HCT116 (cell line): ENCODE results near the gene CASP10. TPM values are rescaled to one million over a fixed set of nuclear protein-coding genes. Genes with fewer than 3 reads are reported as not detected.

Experiments used
- ATAC-seq: fragments of 200-7000 bp; cut with Tn5 transposase; 2 replicates; pipeline ENCODE4 v1.9.1; 2020; ENCODE audit warnings: mild to moderate bottlenecking, moderate library complexity
- BruUV-seq: library from RNA; stranded (reverse); fragments of 400-500 nt; replicated peaks from 2 replicates; lab custom pipeline; 2021; lab: Mats Ljungman, UMichigan
- CTCF ChIA-PET: fragments of 300-600 bp; sonication (Branson Sonifier 250); formaldehyde crosslinking; loops from one replicate; lab custom pipeline; 2021; ENCODE audit warnings: antibody characterized with exemption; lab: Charles Lee
- POLR2A ChIA-PET: fragments of 300-600, 350-600 bp; sonication (Branson Sonifier 250); formaldehyde crosslinking; loops from one replicate; lab custom pipeline; 2021; ENCODE audit warnings: antibody characterized with exemption; lab: Charles Lee
- RAD21 ChIA-PET, 2 experiments: fragments of 300-600 bp; sonication (Branson Sonifier 250); formaldehyde crosslinking; loops; one replicate each; lab custom pipeline; 2023; ENCODE audit warnings: low total read pairs in 2 of 2; ENCODE audit not compliant: uncharacterized antibody in 2 of 2, unreplicated experiment in 2 of 2, low non-redundant PET in 1 of 2; lab: Charles Lee
- DNase-seq: peaks from one replicate; pipeline ENCODE4 v3.0.0-alpha.2; 2010; ENCODE audit warnings: low read depth, low spot score
- H2AFZ ChIP-seq: fragments of 200-600 bp; shearing (Covaris generic), sonication (generic); 2 replicates; pipeline ENCODE4 v1.6.1; 2017; ENCODE audit warnings: low read depth, mixed run types, mixed read lengths, antibody characterized with exemption, low read length; ENCODE audit not compliant: poor library complexity, severe bottlenecking
- H3K27ac ChIP-seq: 2 replicates; pipeline ENCODE4 v1.5.1; 2012; ENCODE audit warnings: low read depth, low read length
- H3K27me3 ChIP-seq: fragments of 200-600 bp; sonication (generic); 2 replicates; pipeline ENCODE4 v1.6.1; 2016; ENCODE audit warnings: mixed run types, low read length, mixed read lengths; ENCODE audit not compliant: insufficient read depth
- H3K36me3 ChIP-seq, 2 experiments: fragments of 200-500 bp in 1 of 2; fragments of 200-600 bp in 1 of 2; sonication (Bioruptor generic) in 1 of 2; sonication (generic) in 1 of 2; 2 replicates each; pipeline versions ENCODE4 v1.5.1 to v1.6.1; 2014 to 2016; ENCODE audit warnings: low read length in 2 of 2, inconsistent platforms in 1 of 2, mixed read lengths in 1 of 2, mixed run types in 1 of 2; ENCODE audit not compliant: insufficient read depth in 2 of 2, control insufficient read depth in 1 of 2
- H3K4me1 ChIP-seq, 2 experiments: fragments of 200-600 bp in 1 of 2; sonication (generic) in 1 of 2; 2 replicates each; pipeline versions ENCODE4 v1.5.1 to v1.6.1; 2012 to 2017; ENCODE audit warnings: low read length in 2 of 2, inconsistent platforms in 1 of 2, mild to moderate bottlenecking in 1 of 2, mixed read lengths in 1 of 2, mixed run types in 1 of 2, moderate library complexity in 1 of 2; ENCODE audit not compliant: insufficient read depth in 2 of 2, control insufficient read depth in 1 of 2
- H3K4me2 ChIP-seq: fragments of 200-600 bp; sonication (generic); 2 replicates; pipeline ENCODE4 v1.6.1; 2017; ENCODE audit warnings: mixed run types, low read length, mixed read lengths
- H3K4me3 ChIP-seq, 2 experiments: fragments of 200-600 bp in 1 of 2; sonication (generic) in 1 of 2; replicated peaks in 1 of 2; 2 replicates each; pipeline ENCODE4 v1.5.1; 2011 to 2016; ENCODE audit warnings: low read length in 2 of 2, control low read depth in 1 of 2, low read depth in 1 of 2, mild to moderate bottlenecking in 1 of 2, mixed read lengths in 1 of 2, mixed run types in 1 of 2
- H3K79me2 ChIP-seq: fragments of 200-600 bp; sonication (generic); 2 replicates; pipeline ENCODE4 v1.6.1; 2017; ENCODE audit warnings: mild to moderate bottlenecking, mixed run types, low read length, moderate library complexity, mixed read lengths; ENCODE audit not compliant: insufficient read depth
- H3K9ac ChIP-seq: fragments of 200-600 bp; sonication (generic); 2 replicates; pipeline ENCODE4 v1.6.1; 2016; ENCODE audit warnings: low read length, mixed read lengths
- H3K9me2 ChIP-seq: fragments of 200-600 bp; sonication (generic), shearing (Covaris generic); 2 replicates; pipeline ENCODE4 v1.6.1; 2017; ENCODE audit warnings: mixed run types, mild to moderate bottlenecking, moderate library complexity; ENCODE audit not compliant: insufficient read depth
- H3K9me3 ChIP-seq, 2 experiments: fragments of 200-500 bp in 1 of 2; fragments of 200-600 bp in 1 of 2; sonication (Bioruptor generic) in 1 of 2; sonication (generic) in 1 of 2; 2 replicates each; pipeline ENCODE4 v1.6.1; 2014 to 2017; ENCODE audit warnings: low read length in 2 of 2, mixed read lengths in 2 of 2, inconsistent platforms in 1 of 2, low read depth in 1 of 2, mild to moderate bottlenecking in 1 of 2, mixed run types in 1 of 2, moderate library complexity in 1 of 2; ENCODE audit not compliant: control insufficient read depth in 1 of 2, insufficient read depth in 1 of 2
- H4K20me1 ChIP-seq: fragments of 200-600 bp; sonication (generic), shearing (Covaris generic); 2 replicates; pipeline ENCODE4 v1.6.1; 2017; ENCODE audit warnings: mixed run types, mild to moderate bottlenecking, moderate library complexity; ENCODE audit not compliant: insufficient read depth
- CBX3 ChIP-seq: IDR thresholded peaks from 2 replicates; pipeline ENCODE4 v1.6.1; 2012; ENCODE audit warnings: low read depth
- CEBPB ChIP-seq: IDR thresholded peaks from 2 replicates; pipeline ENCODE4 v1.6.1; 2012; ENCODE audit warnings: low read depth
- EGR1 ChIP-seq: IDR thresholded peaks from 2 replicates; pipeline ENCODE4 v1.6.1; 2012; ENCODE audit warnings: low read depth
- EZH2phosphoT487 ChIP-seq: fragments of 200-600 bp; IDR thresholded peaks from 2 replicates; pipeline ENCODE4 v1.6.1; 2018; ENCODE audit warnings: antibody characterized with exemption, borderline replicate concordance
- JUND ChIP-seq: IDR thresholded peaks from 2 replicates; pipeline ENCODE4 v1.6.1; 2012
- POLR2A ChIP-seq: IDR thresholded peaks from 2 replicates; pipeline ENCODE4 v1.7.0; 2011; ENCODE audit warnings: borderline replicate concordance; ENCODE audit not compliant: insufficient read depth, insufficient read length; ENCODE audit errors: extremely low read depth
- RAD21 ChIP-seq: IDR thresholded peaks from 2 replicates; pipeline ENCODE4 v1.6.1; 2012; ENCODE audit warnings: low read depth, mild to moderate bottlenecking
- SIN3A ChIP-seq: IDR thresholded peaks from 2 replicates; pipeline ENCODE4 v1.6.1; 2012; ENCODE audit warnings: low read depth
- SP1 ChIP-seq: IDR thresholded peaks from 2 replicates; pipeline ENCODE4 v1.6.1; 2012; ENCODE audit warnings: low read depth
- SRF ChIP-seq: IDR thresholded peaks from 2 replicates; pipeline ENCODE4 v1.6.1; 2012; ENCODE audit warnings: low read depth
- TCF7L2 ChIP-seq: IDR thresholded peaks from 2 replicates; pipeline ENCODE4 v1.7.0; 2011; ENCODE audit warnings: borderline replicate concordance, inconsistent platforms; ENCODE audit not compliant: insufficient read depth, insufficient read length; ENCODE audit errors: extremely low read depth
- ZFX ChIP-seq: fragments of 450-650 bp; IDR thresholded peaks from 2 replicates; pipeline ENCODE4 v1.6.1; 2017
- ZNF274 ChIP-seq: fragments of 200-500 bp; sonication (Bioruptor generic); IDR thresholded peaks from 2 replicates; pipeline ENCODE4 v1.6.1; 2014; ENCODE audit warnings: mild to moderate bottlenecking, low read depth, low read length, inconsistent platforms
- intact Hi-C: fragments of 100-400 bp; cut with micrococcal nuclease; formaldehyde crosslinking; loops from 2 replicates; pipeline ENCODE4 v1.10.0; 2022
- total RNA-seq: library from RNA; stranded (reverse); gene quantifications from one replicate; pipeline ENCODE4 v1.2.1, GENCODE V29; 2021; ENCODE audit not compliant: unreplicated experiment
- TF ChIP-seq, protein P1 (sequence below), 3 experiments: fragments of 200-600 bp in 1 of 3; sonication (generic) in 1 of 3; IDR thresholded peaks in 2 of 3; conservative IDR thresholded peaks in 1 of 3; 2 replicates each; pipeline ENCODE4 v1.5.1; 2012 to 2017; ENCODE audit warnings: low read depth in 2 of 3, low read length in 2 of 3, antibody characterized with exemption in 1 of 3, borderline replicate concordance in 1 of 3, control low read depth in 1 of 3, mild to moderate bottlenecking in 1 of 3, mixed read lengths in 1 of 3, mixed run types in 1 of 3, moderate library complexity in 1 of 3; ENCODE audit not compliant: insufficient read depth in 1 of 3
- TF ChIP-seq, protein P2 (sequence below): IDR thresholded peaks from 2 replicates; pipeline ENCODE4 v1.6.1; 2012; ENCODE audit warnings: low read depth
- TF ChIP-seq, protein P3 (sequence below): IDR thresholded peaks from 2 replicates; pipeline ENCODE4 v1.6.1; 2012
- TF ChIP-seq, protein P4 (sequence below): IDR thresholded peaks from 2 replicates; pipeline ENCODE4 v1.6.1; 2012

The CASP10 gene
- total RNA-seq, 1 experiment from 2014 or later, result 2.6 TPM

DNA sequence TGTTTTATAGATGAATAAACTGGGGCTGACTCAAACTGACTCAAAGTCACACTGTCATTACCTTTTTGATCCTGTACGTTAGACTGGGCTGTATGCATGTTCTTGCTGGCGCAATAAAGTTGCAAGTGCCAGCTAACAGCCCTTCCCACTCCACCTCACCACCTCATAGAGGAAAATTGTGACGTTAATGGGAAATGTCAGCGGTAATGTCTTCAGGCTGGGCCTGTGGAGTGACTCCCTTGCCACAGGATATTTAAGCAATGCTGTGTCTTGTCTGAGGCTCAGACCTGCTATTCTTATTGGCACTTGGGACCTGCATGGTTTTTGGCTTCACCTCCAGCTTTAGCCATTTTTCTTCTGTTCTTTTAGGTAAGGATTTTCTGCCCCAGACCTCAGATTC, 25.2 kb upstream of the CASP10 start:
- H3K4me3 ChIP-seq, result no peak overlapping the region
- TF ChIP-seq ZFX, result no peak
- TF ChIP-seq RAD21, result no peak
- TF ChIP-seq SP1, result no peak
- TF ChIP-seq ZNF274, result no peak
- TF ChIP-seq CEBPB, result no peak
- no peak for TF ChIP-seq CBX3
- TF ChIP-seq EGR1, result no peak
- no peak for TF ChIP-seq SIN3A
- TF ChIP-seq, protein P1, sequence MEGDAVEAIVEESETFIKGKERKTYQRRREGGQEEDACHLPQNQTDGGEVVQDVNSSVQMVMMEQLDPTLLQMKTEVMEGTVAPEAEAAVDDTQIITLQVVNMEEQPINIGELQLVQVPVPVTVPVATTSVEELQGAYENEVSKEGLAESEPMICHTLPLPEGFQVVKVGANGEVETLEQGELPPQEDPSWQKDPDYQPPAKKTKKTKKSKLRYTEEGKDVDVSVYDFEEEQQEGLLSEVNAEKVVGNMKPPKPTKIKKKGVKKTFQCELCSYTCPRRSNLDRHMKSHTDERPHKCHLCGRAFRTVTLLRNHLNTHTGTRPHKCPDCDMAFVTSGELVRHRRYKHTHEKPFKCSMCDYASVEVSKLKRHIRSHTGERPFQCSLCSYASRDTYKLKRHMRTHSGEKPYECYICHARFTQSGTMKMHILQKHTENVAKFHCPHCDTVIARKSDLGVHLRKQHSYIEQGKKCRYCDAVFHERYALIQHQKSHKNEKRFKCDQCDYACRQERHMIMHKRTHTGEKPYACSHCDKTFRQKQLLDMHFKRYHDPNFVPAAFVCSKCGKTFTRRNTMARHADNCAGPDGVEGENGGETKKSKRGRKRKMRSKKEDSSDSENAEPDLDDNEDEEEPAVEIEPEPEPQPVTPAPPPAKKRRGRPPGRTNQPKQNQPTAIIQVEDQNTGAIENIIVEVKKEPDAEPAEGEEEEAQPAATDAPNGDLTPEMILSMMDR (IDR thresholded peaks at IDR 0.05 in 2 of 3, conservative IDR thresholded peaks at IDR 0.05 in 1 of 3; ENCODE audit: borderline replicate concordance in 1 of 3, insufficient read depth in 1 of 3, low read depth in 2 of 3, low read length in 2 of 3), result no peak
- TF ChIP-seq, protein P2, sequence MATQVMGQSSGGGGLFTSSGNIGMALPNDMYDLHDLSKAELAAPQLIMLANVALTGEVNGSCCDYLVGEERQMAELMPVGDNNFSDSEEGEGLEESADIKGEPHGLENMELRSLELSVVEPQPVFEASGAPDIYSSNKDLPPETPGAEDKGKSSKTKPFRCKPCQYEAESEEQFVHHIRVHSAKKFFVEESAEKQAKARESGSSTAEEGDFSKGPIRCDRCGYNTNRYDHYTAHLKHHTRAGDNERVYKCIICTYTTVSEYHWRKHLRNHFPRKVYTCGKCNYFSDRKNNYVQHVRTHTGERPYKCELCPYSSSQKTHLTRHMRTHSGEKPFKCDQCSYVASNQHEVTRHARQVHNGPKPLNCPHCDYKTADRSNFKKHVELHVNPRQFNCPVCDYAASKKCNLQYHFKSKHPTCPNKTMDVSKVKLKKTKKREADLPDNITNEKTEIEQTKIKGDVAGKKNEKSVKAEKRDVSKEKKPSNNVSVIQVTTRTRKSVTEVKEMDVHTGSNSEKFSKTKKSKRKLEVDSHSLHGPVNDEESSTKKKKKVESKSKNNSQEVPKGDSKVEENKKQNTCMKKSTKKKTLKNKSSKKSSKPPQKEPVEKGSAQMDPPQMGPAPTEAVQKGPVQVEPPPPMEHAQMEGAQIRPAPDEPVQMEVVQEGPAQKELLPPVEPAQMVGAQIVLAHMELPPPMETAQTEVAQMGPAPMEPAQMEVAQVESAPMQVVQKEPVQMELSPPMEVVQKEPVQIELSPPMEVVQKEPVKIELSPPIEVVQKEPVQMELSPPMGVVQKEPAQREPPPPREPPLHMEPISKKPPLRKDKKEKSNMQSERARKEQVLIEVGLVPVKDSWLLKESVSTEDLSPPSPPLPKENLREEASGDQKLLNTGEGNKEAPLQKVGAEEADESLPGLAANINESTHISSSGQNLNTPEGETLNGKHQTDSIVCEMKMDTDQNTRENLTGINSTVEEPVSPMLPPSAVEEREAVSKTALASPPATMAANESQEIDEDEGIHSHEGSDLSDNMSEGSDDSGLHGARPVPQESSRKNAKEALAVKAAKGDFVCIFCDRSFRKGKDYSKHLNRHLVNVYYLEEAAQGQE, result no peak
- TF ChIP-seq EZH2phosphoT487, result no peak
- TF ChIP-seq, protein P3, sequence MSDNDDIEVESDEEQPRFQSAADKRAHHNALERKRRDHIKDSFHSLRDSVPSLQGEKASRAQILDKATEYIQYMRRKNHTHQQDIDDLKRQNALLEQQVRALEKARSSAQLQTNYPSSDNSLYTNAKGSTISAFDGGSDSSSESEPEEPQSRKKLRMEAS, result no peak
- TF ChIP-seq TCF7L2, result no peak
- TF ChIP-seq JUND, result no peak
- TF ChIP-seq, protein P4, sequence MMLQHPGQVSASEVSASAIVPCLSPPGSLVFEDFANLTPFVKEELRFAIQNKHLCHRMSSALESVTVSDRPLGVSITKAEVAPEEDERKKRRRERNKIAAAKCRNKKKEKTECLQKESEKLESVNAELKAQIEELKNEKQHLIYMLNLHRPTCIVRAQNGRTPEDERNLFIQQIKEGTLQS, result no peak
- no peak for TF ChIP-seq SRF
- TF ChIP-seq POLR2A, result no peak
- H3K27ac ChIP-seq, result peak overlapping the region; percentile 0; the same call in 1 of the 2 replicates
- no peak for ATAC-seq
- no peaks in the 10 kb centered on the region for H3K27me3 ChIP-seq
- H3K36me3 ChIP-seq, result peaks cover 0 to 19% of the 10 kb centered on the region in 2 experiments; a peak in 2 of 4 replicates
- H3K79me2 ChIP-seq, result no peaks in the 10 kb centered on the region; the same call in 1 of the 2 replicates
- no TSS peak for BruUV-seq
- peak overlapping the region; percentile 12; the same call in 1 of the 2 replicates for H3K4me2 ChIP-seq
- ChIA-PET RAD21 (interaction anchor here (1.0 to 1.7 kb wide), 8 partner anchors 39 to 256 kb away, joined by 3 to 8 read pairs (median 5); partner anchors contain the start of gene CFLAR (in 2 of the 2)), POLR2A (interaction anchor here (0.8 to 1.5 kb wide), 3 partner anchors 16 to 256 kb away, joined by 3 read pairs; no protein-coding TSS in a partner anchor), CTCF (interaction anchor here (0.8 to 2.8 kb wide), 18 partner anchors 8 to 258 kb away, joined by 3 to 30 read pairs (median 5); partner anchors contain the start of gene CASP10)
- H3K4me1 ChIP-seq, result peaks cover 0 to 26% of the 10 kb centered on the region in 2 experiments; a peak in 2 of 4 replicates
- H2AFZ ChIP-seq, result no peak overlapping the region
- no peak for DNase-seq
- intact Hi-C loops, result loop anchor here (1.0 to 10.0 kb wide), 5 partner anchors 87 to 256 kb away; partner anchors contain the start of genes HYCC2 and ORC2
- H4K20me1 ChIP-seq, result no peaks in the 10 kb centered on the region
- H3K9me2 ChIP-seq, result no peaks in the 10 kb centered on the region
- no peaks in the 10 kb centered on the region for H3K9me3 ChIP-seq
- peak overlapping the region; percentile 6; the same call in 1 of the 2 replicates for H3K9ac ChIP-seq
